Activated CD4-positive, alpha-beta T cell treated with anti-CD3 and anti-CD28 coated beads, Interleukin-2, amount 50 U/mL, for 24 hours (primary cell): ENCODE results near the gene PTPRE.

Experiments
- DNase-seq, 2 donors: peaks; one replicate each; pipeline ENCODE4 v3.0.0-alpha.2; 2020; ENCODE audit warnings: low read depth in 1 of 2, low spot score in 1 of 2

The PTPRE gene

GRCh38 chr10:127923646-127924045, 16.7 kb downstream of the PTPRE start:
- no peak for DNase-seq

GRCh38 chr10:127925471-127926207, 18.7 kb downstream of the PTPRE start:
- DNase-seq: no peak

GRCh38 chr10:127926455-127926854, 19.6 kb downstream of the PTPRE start:
- DNase-seq: no peak

- no peak for DNase-seq
These were observed 21.3 kb downstream of the PTPRE start for GRCh38 chr10:127928021-127928806.

GRCh38 chr10:127932521-127933270, 25.8 kb downstream of the PTPRE start:
- DNase-seq: no peak

GRCh38 chr10:127933271-127933670, 26.4 kb downstream of the PTPRE start:
- no peak for DNase-seq

- no peak for DNase-seq
These were observed 27.5 kb downstream of the PTPRE start for GRCh38 chr10:127934383-127934782.

- DNase-seq: no peak
These were observed 28.2 kb downstream of the PTPRE start for GRCh38 chr10:127935071-127935561.

GRCh38 chr10:127937069-127937468, 30.2 kb downstream of the PTPRE start:
- no peak for DNase-seq

- DNase-seq: no peak
These were observed 31.1 kb downstream of the PTPRE start for GRCh38 chr10:127937915-127938463.

- no peak for DNase-seq
These were observed 33.0 kb downstream of the PTPRE start for GRCh38 chr10:127939786-127940330.

- no peak for DNase-seq
These were observed 34.1 kb downstream of the PTPRE start for GRCh38 chr10:127940866-127941640.

GRCh38 chr10:127942811-127943210, 35.9 kb downstream of the PTPRE start:
- DNase-seq: no peak

GRCh38 chr10:127943336-127943910, 36.5 kb downstream of the PTPRE start:
- DNase-seq: no peak

- DNase-seq: no peak
These were observed 37.4 kb downstream of the PTPRE start for GRCh38 chr10:127944256-127944655.

- peak in 1 of 2 donors; percentile 37 for DNase-seq
These were observed 38.4 kb downstream of the PTPRE start for GRCh38 chr10:127945341-127945758.

- no peak for DNase-seq
These were observed 39.2 kb downstream of the PTPRE start for GRCh38 chr10:127945948-127946711.

GRCh38 chr10:127947211-127947610, 40.3 kb downstream of the PTPRE start:
- DNase-seq: no peak

GRCh38 chr10:127948791-127949190, 41.9 kb downstream of the PTPRE start:
- DNase-seq: no peak
